ENCODE data around the gene CALML3. TPM values are rescaled to one million over a fixed set of nuclear protein-coding genes. Genes with fewer than 3 reads are reported as not detected.

Gene CALML3
- total and polyA plus RNA-seq, 2 donors (not counting 3 experiments of a cell fraction or from before 2014, with no cell fraction given), result not detected

DNA sequence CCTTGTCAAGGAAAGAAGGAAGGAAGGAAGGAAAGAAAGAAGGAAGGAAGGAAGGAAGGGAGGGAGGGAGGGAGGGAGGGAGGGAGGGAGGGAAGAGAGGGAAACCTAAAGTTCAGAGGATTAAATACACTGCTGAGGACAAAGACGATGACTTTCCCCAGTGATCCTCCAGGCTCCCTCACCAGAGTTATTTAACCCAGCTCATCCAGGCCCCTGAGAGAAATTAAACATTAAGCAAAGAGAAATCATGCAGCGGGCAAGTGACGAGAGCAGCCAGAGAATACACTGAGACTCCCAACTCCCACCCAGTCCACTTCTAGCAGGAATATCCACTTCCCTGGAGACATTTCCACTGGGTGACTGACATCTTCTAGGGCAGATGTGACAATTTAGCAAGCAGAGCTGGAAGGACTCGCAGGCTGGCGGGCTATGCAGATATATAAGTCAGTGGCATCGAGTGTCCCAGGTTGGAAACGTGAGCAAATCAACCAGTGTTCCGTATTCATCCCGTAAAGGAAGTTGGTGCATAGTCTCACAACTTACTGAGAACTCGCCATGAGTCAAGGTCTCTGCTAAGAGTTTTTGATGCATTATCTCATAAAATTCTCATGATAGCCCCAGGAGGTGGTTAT lies 48.7 kb downstream of the CALML3 start:
- no peaks in the 10 kb centered on the region for H3K27me3 ChIP-seq (ENCODE audit: control insufficient read depth in 2 of 2, insufficient read depth in 2 of 2, low read length in 2 of 2)
- DNase-seq (ENCODE audit: low read depth, low spot score), result no peak
- TF ChIP-seq, protein P1, sequence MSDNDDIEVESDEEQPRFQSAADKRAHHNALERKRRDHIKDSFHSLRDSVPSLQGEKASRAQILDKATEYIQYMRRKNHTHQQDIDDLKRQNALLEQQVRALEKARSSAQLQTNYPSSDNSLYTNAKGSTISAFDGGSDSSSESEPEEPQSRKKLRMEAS (IDR thresholded peaks at IDR 0.05; ENCODE audit: insufficient read depth, insufficient read length), result no peak
- TF ChIP-seq EZH2 (IDR thresholded peaks at IDR 0.05; ENCODE audit: borderline replicate concordance, low read depth, low read length, severe bottlenecking), result no peak
- no peak for TF ChIP-seq FOS (IDR thresholded peaks at IDR 0.05; ENCODE audit: borderline replicate concordance, insufficient read depth, low read length)
- no peak for TF ChIP-seq JUN (IDR thresholded peaks at IDR 0.05; ENCODE audit: borderline replicate concordance, insufficient read depth, insufficient read length, low read depth)
- TF ChIP-seq, protein P2, sequence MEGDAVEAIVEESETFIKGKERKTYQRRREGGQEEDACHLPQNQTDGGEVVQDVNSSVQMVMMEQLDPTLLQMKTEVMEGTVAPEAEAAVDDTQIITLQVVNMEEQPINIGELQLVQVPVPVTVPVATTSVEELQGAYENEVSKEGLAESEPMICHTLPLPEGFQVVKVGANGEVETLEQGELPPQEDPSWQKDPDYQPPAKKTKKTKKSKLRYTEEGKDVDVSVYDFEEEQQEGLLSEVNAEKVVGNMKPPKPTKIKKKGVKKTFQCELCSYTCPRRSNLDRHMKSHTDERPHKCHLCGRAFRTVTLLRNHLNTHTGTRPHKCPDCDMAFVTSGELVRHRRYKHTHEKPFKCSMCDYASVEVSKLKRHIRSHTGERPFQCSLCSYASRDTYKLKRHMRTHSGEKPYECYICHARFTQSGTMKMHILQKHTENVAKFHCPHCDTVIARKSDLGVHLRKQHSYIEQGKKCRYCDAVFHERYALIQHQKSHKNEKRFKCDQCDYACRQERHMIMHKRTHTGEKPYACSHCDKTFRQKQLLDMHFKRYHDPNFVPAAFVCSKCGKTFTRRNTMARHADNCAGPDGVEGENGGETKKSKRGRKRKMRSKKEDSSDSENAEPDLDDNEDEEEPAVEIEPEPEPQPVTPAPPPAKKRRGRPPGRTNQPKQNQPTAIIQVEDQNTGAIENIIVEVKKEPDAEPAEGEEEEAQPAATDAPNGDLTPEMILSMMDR (IDR thresholded peaks at IDR 0.05; ENCODE audit: extremely low read depth in 1 of 2, insufficient read depth in 1 of 2, low read depth in 1 of 2, low read length in 2 of 2), result no peak
- TF ChIP-seq MYC (IDR thresholded peaks at IDR 0.05; ENCODE audit: low read depth, low read length), result no peak
- TF ChIP-seq POLR2A (IDR thresholded peaks at IDR 0.05; ENCODE audit: low read depth, low read length), result no peak
- TF ChIP-seq POLR2AphosphoS5 (IDR thresholded peaks at IDR 0.05; ENCODE audit: insufficient read depth, low read depth, low read length), result no peak
- no peak for TF ChIP-seq GATA2 (IDR thresholded peaks at IDR 0.05; ENCODE audit: insufficient read depth, insufficient read length, low read depth, low read length)
- no peak overlapping the region for H3K4me3 ChIP-seq (replicated peaks in 1 of 3; ENCODE audit: insufficient read depth in 1 of 3, low read depth in 1 of 3, low read length in 3 of 3)
- H3K9me3 ChIP-seq (replicated peaks; ENCODE audit: control insufficient read depth, insufficient read depth, low read length), result no peaks in the 10 kb centered on the region
- no peak overlapping the region for H3K27ac ChIP-seq (ENCODE audit: insufficient read depth, low read depth, low read length)
- no TSS peak for BruUV-seq (replicated peaks)
- intact Hi-C loops (cut with micrococcal nuclease), result no loop called here
- no peak overlapping the region for H3K9ac ChIP-seq (replicated peaks; ENCODE audit: extremely low read depth, insufficient read depth, low read length)
- no peaks in the 10 kb centered on the region for H3K79me2 ChIP-seq (ENCODE audit: control insufficient read depth, insufficient read depth, low read length)
- no peak overlapping the region for H2AFZ ChIP-seq (ENCODE audit: low read depth, low read length)
- no peaks in the 10 kb centered on the region for H3K9me1 ChIP-seq (replicated peaks; ENCODE audit: control insufficient read depth, extremely low read depth, insufficient read depth, low read length)
- H3K36me3 ChIP-seq (ENCODE audit: control insufficient read depth in 2 of 2, extremely low read depth in 1 of 2, insufficient read depth in 2 of 2, low read length in 2 of 2), result no peaks in the 10 kb centered on the region
- H3K4me2 ChIP-seq (ENCODE audit: insufficient read depth, low read length), result no peak overlapping the region
- ChIA-PET CTCF (interaction anchor here (1.4 kb wide), 1 partner anchor 11 kb away, joined by 3 read pairs; no protein-coding TSS in a partner anchor), POLR2A (no interaction called here)
- no peaks in the 10 kb centered on the region for H4K20me1 ChIP-seq (replicated peaks; ENCODE audit: control insufficient read depth, extremely low read depth, insufficient read depth, low read length)
- dilution Hi-C loops (cut with MboI; ENCODE audit: extremely low pct_ligation_motif_present, low sequenced_read_pairs), result no loop called here
- H3K4me1 ChIP-seq (ENCODE audit: control insufficient read depth, extremely low read depth, insufficient read depth, low read length), result no peaks in the 10 kb centered on the region
- FAIRE-seq, result no peak
